HG03280 (cell line): ENCODE data around the gene STRBP.
"Not testable (repeated sequence)": the region's sequence is repeated elsewhere in the genome, so short reads cannot be mapped to it uniquely, and the experiment has no call there.

Experiments used
- ATAC-seq: cut with Tn5 transposase; IDR thresholded peaks from one replicate; pipeline ENCODE4 v1.9.1; 2021; ENCODE audit warnings: mild to moderate bottlenecking, moderate library complexity; ENCODE audit not compliant: unreplicated experiment

Gene STRBP

GRCh38 chr9:123251324-123251723 is 17.1 kb downstream of the STRBP start:
- ATAC-seq, result no peak

GRCh38 chr9:123250504-123250903 is 17.9 kb downstream of the STRBP start:
- no peak for ATAC-seq

- not testable (repeated sequence) for ATAC-seq
Measured at GRCh38 chr9:123249162-123249561, 19.2 kb downstream of the STRBP start.

- no peak for ATAC-seq
Measured at GRCh38 chr9:123248630-123249029, 19.8 kb downstream of the STRBP start.

- no peak for ATAC-seq
Measured at GRCh38 chr9:123246534-123246933, 21.9 kb downstream of the STRBP start.

- no peak for ATAC-seq
Measured at GRCh38 chr9:123239726-123240125, 28.7 kb downstream of the STRBP start.

GRCh38 chr9:123238365-123238764 is 30.0 kb downstream of the STRBP start:
- no peak for ATAC-seq

- no peak for ATAC-seq
Measured at GRCh38 chr9:123237220-123237619, 31.2 kb downstream of the STRBP start.

GRCh38 chr9:123235448-123235847 is 32.9 kb downstream of the STRBP start:
- no peak for ATAC-seq

GRCh38 chr9:123234853-123235252 is 33.5 kb downstream of the STRBP start:
- ATAC-seq, result no peak

GRCh38 chr9:123232332-123232731 is 36.1 kb downstream of the STRBP start:
- ATAC-seq, result no peak

GRCh38 chr9:123231421-123231820 is 37.0 kb downstream of the STRBP start:
- ATAC-seq, result no peak

- no peak for ATAC-seq
Measured at GRCh38 chr9:123228967-123229366, 39.4 kb downstream of the STRBP start.

- no peak for ATAC-seq
Measured at GRCh38 chr9:123225995-123226394, 42.4 kb downstream of the STRBP start.

- peak; percentile 82 for ATAC-seq
Measured at GRCh38 chr9:123225374-123225813, 43.0 kb downstream of the STRBP start.

GRCh38 chr9:123220127-123220526 is 48.3 kb downstream of the STRBP start:
- no peak for ATAC-seq

- no peak for ATAC-seq
Measured at GRCh38 chr9:123218831-123219230, 49.6 kb downstream of the STRBP start.

- no peak for ATAC-seq
Measured at GRCh38 chr9:123217128-123217654, 51.2 kb downstream of the STRBP start.

GRCh38 chr9:123216251-123216797 is 52.1 kb downstream of the STRBP start:
- ATAC-seq, result no peak

GRCh38 chr9:123211081-123211480 is 57.3 kb downstream of the STRBP start:
- ATAC-seq, result no peak

GRCh38 chr9:123208626-123209174 is 59.7 kb downstream of the STRBP start:
- no peak for ATAC-seq

- no peak for ATAC-seq
Measured at GRCh38 chr9:123206065-123206464, 62.3 kb downstream of the STRBP start.

GRCh38 chr9:123201083-123201482 is 67.3 kb downstream of the STRBP start:
- no peak for ATAC-seq
